ENCODE results near the gene GLT8D2. TPM values are rescaled to one million over a fixed set of nuclear protein-coding genes. Genes with fewer than 3 reads are reported as not detected.

GLT8D2 gene
- total RNA-seq, 1 donor from 2014 or later, result 38.8 TPM

DNA sequence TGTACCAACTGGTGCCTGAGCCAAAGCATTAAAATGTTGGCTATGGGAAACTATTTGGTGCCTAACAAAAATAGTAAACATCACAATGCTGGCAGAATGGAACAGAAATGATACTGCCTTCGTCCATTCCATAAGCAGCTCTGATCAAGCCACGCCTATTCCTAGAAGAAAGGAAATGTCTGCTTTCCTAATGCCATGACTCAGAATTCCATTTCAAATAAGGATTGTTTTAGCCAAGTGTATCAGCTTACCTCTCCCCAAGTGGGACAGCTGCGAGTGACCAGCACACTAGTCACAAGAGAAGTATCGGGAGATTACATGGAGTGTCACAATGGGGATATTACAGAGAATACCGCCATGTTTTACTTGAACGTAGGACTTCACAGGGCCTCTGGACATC, 38.7 kb downstream of the GLT8D2 start:
- DNase-seq (ENCODE audit: low spot score), result no peak
- Mint-ChIP-seq H3K9me3 (ENCODE audit: low read depth) (no peaks in the 10 kb centered on the region), H3K4me1 (ENCODE audit: low read depth) (peaks cover 34% of the 10 kb centered on the region), H3K36me3 (ENCODE audit: low read depth) (peaks cover 18% of the 10 kb centered on the region), H3K4me3 (ENCODE audit: unreplicated experiment) (no peak overlapping the region), H3K27ac (ENCODE audit: unreplicated experiment) (peak overlapping the region; percentile 90), H3K27me3 (ENCODE audit: low read depth) (no peaks in the 10 kb centered on the region)
- TF ChIP-seq, protein P1, sequence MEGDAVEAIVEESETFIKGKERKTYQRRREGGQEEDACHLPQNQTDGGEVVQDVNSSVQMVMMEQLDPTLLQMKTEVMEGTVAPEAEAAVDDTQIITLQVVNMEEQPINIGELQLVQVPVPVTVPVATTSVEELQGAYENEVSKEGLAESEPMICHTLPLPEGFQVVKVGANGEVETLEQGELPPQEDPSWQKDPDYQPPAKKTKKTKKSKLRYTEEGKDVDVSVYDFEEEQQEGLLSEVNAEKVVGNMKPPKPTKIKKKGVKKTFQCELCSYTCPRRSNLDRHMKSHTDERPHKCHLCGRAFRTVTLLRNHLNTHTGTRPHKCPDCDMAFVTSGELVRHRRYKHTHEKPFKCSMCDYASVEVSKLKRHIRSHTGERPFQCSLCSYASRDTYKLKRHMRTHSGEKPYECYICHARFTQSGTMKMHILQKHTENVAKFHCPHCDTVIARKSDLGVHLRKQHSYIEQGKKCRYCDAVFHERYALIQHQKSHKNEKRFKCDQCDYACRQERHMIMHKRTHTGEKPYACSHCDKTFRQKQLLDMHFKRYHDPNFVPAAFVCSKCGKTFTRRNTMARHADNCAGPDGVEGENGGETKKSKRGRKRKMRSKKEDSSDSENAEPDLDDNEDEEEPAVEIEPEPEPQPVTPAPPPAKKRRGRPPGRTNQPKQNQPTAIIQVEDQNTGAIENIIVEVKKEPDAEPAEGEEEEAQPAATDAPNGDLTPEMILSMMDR (IDR thresholded peaks at IDR 0.05), result no peak

GRCh38 chr12:104010606-104011169, 39.3 kb downstream of the GLT8D2 start:
- TF ChIP-seq, protein P1 (IDR thresholded peaks at IDR 0.05), result no peak
- no peaks in the 10 kb centered on the region for H3K9me3 Mint-ChIP-seq (ENCODE audit: low read depth)
- no peak for DNase-seq (ENCODE audit: low spot score)
- H3K27ac Mint-ChIP-seq (ENCODE audit: unreplicated experiment), result peak overlapping the region; percentile 90
- peaks cover 37% of the 10 kb centered on the region for H3K4me1 Mint-ChIP-seq (ENCODE audit: low read depth)
- H3K4me3 Mint-ChIP-seq (ENCODE audit: unreplicated experiment), result no peak overlapping the region
- no peaks in the 10 kb centered on the region for H3K27me3 Mint-ChIP-seq (ENCODE audit: low read depth)
- H3K36me3 Mint-ChIP-seq (ENCODE audit: low read depth), result peaks cover 18% of the 10 kb centered on the region

- Mint-ChIP-seq H3K4me3 (ENCODE audit: unreplicated experiment) (no peak overlapping the region), H3K27me3 (ENCODE audit: low read depth) (no peaks in the 10 kb centered on the region), H3K9me3 (ENCODE audit: low read depth) (no peaks in the 10 kb centered on the region), H3K4me1 (ENCODE audit: low read depth) (peaks cover 37% of the 10 kb centered on the region), H3K27ac (ENCODE audit: unreplicated experiment) (no peak overlapping the region), H3K36me3 (ENCODE audit: low read depth) (peaks cover 18% of the 10 kb centered on the region)
- DNase-seq (ENCODE audit: low spot score), result no peak
- TF ChIP-seq, protein P1 (IDR thresholded peaks at IDR 0.05), result no peak
These were observed 39.9 kb downstream of the GLT8D2 start for GRCh38 chr12:104010121-104010520.

- Mint-ChIP-seq H3K9me3 (ENCODE audit: low read depth) (no peaks in the 10 kb centered on the region), H3K27me3 (ENCODE audit: low read depth) (no peaks in the 10 kb centered on the region), H3K36me3 (ENCODE audit: low read depth) (peaks cover 10% of the 10 kb centered on the region), H3K4me1 (ENCODE audit: low read depth) (peaks cover 32% of the 10 kb centered on the region), H3K4me3 (ENCODE audit: unreplicated experiment) (no peak overlapping the region), H3K27ac (ENCODE audit: unreplicated experiment) (peak overlapping the region; percentile 86)
- no peak for DNase-seq (ENCODE audit: low spot score)
- TF ChIP-seq, protein P1 (IDR thresholded peaks at IDR 0.05), result no peak
These were observed 43.1 kb downstream of the GLT8D2 start for GRCh38 chr12:104006929-104007328.

- no peaks in the 10 kb centered on the region for H3K27me3 Mint-ChIP-seq (ENCODE audit: low read depth)
- TF ChIP-seq, protein P1 (IDR thresholded peaks at IDR 0.05), result no peak
- H3K9me3 Mint-ChIP-seq (ENCODE audit: low read depth), result no peaks in the 10 kb centered on the region
- H3K36me3 Mint-ChIP-seq (ENCODE audit: low read depth), result peaks cover 5% of the 10 kb centered on the region
- H3K4me1 Mint-ChIP-seq (ENCODE audit: low read depth), result peaks cover 18% of the 10 kb centered on the region
- no peak overlapping the region for H3K27ac Mint-ChIP-seq (ENCODE audit: unreplicated experiment)
- H3K4me3 Mint-ChIP-seq (ENCODE audit: unreplicated experiment), result no peak overlapping the region
- DNase-seq (ENCODE audit: low spot score), result no peak
These were observed 46.4 kb downstream of the GLT8D2 start for GRCh38 chr12:104003596-104003995.

Measured in chondrocyte (in vitro differentiated cells).